ENCODE results near the gene RAD21L1.
A peak's percentile ranks its signal among the peaks of the same experiment; 100 is the strongest.

The RAD21L1 gene

GRCh38 chr20:1281279-1282057 lies 55.6 kb downstream of the RAD21L1 start:
- Mint-ChIP-seq H3K4me3 (no peak overlapping the region), H3K4me1 (ENCODE audit: low read depth) (peaks cover 9% of the 10 kb centered on the region), H3K27ac (no peak overlapping the region), H3K36me3 (ENCODE audit: low read depth) (peaks cover 5% of the 10 kb centered on the region), H3K9me3 (no peaks in the 10 kb centered on the region), H3K27me3 (ENCODE audit: low read depth) (no peaks in the 10 kb centered on the region)

GRCh38 chr20:1282966-1283365 lies 57.1 kb downstream of the RAD21L1 start:
- Mint-ChIP-seq H3K4me1 (ENCODE audit: low read depth) (peaks cover 21% of the 10 kb centered on the region), H3K27ac (no peak overlapping the region), H3K4me3 (no peak overlapping the region), H3K27me3 (ENCODE audit: low read depth) (no peaks in the 10 kb centered on the region), H3K9me3 (no peaks in the 10 kb centered on the region), H3K36me3 (ENCODE audit: low read depth) (peaks cover 8% of the 10 kb centered on the region)

- no peak overlapping the region for H3K4me3 Mint-ChIP-seq
- no peaks in the 10 kb centered on the region for H3K9me3 Mint-ChIP-seq
- H3K27me3 Mint-ChIP-seq (ENCODE audit: low read depth), result no peaks in the 10 kb centered on the region
- no peak overlapping the region for H3K27ac Mint-ChIP-seq
- H3K36me3 Mint-ChIP-seq (ENCODE audit: low read depth), result peaks cover 11% of the 10 kb centered on the region
- H3K4me1 Mint-ChIP-seq (ENCODE audit: low read depth), result peaks cover 21% of the 10 kb centered on the region
These were observed 58.0 kb downstream of the RAD21L1 start for GRCh38 chr20:1283522-1284510.

- no peaks in the 10 kb centered on the region for H3K9me3 Mint-ChIP-seq
- peak overlapping the region; percentile 70 for H3K27ac Mint-ChIP-seq
- H3K4me3 Mint-ChIP-seq, result peak overlapping the region; percentile 72
- H3K4me1 Mint-ChIP-seq (ENCODE audit: low read depth), result peaks cover 21% of the 10 kb centered on the region
- H3K27me3 Mint-ChIP-seq (ENCODE audit: low read depth), result no peaks in the 10 kb centered on the region
- H3K36me3 Mint-ChIP-seq (ENCODE audit: low read depth), result peaks cover 11% of the 10 kb centered on the region
These were observed 60.6 kb downstream of the RAD21L1 start for GRCh38 chr20:1286267-1287024.

- Mint-ChIP-seq H3K4me3 (peak overlapping the region; percentile 72), H3K4me1 (ENCODE audit: low read depth) (peaks cover 21% of the 10 kb centered on the region)
These were observed 61.5 kb downstream of the RAD21L1 start for GRCh38 chr20:1287306-1287705.

GRCh38 chr20:1287787-1288569 lies 62.1 kb downstream of the RAD21L1 start:
- Mint-ChIP-seq H3K9me3 (no peaks in the 10 kb centered on the region), H3K27me3 (ENCODE audit: low read depth) (no peaks in the 10 kb centered on the region), H3K36me3 (ENCODE audit: low read depth) (peaks cover 11% of the 10 kb centered on the region), H3K4me1 (ENCODE audit: low read depth) (peaks cover 20% of the 10 kb centered on the region), H3K4me3 (no peak overlapping the region), H3K27ac (peak overlapping the region; percentile 82)

More at GRCh38 chr20:1287306-1287705, 61.5 kb downstream of the RAD21L1 start:
- Mint-ChIP-seq H3K36me3 (ENCODE audit: low read depth) (peaks cover 11% of the 10 kb centered on the region), H3K27ac (peak overlapping the region; percentile 82), H3K9me3 (no peaks in the 10 kb centered on the region), H3K27me3 (ENCODE audit: low read depth) (no peaks in the 10 kb centered on the region)

GRCh38 chr20:1291191-1291741 lies 65.4 kb downstream of the RAD21L1 start:
- Mint-ChIP-seq H3K27me3 (ENCODE audit: low read depth) (no peaks in the 10 kb centered on the region), H3K27ac (no peak overlapping the region), H3K4me1 (ENCODE audit: low read depth) (peaks cover 14% of the 10 kb centered on the region), H3K4me3 (no peak overlapping the region), H3K36me3 (ENCODE audit: low read depth) (peaks cover 6% of the 10 kb centered on the region), H3K9me3 (no peaks in the 10 kb centered on the region)

- H3K36me3 Mint-ChIP-seq (ENCODE audit: low read depth), result peaks cover 6% of the 10 kb centered on the region
- H3K27me3 Mint-ChIP-seq (ENCODE audit: low read depth), result no peaks in the 10 kb centered on the region
- no peak overlapping the region for H3K4me3 Mint-ChIP-seq
- peaks cover under 1% of the 10 kb centered on the region for H3K4me1 Mint-ChIP-seq (ENCODE audit: low read depth)
- no peaks in the 10 kb centered on the region for H3K9me3 Mint-ChIP-seq
- H3K27ac Mint-ChIP-seq, result no peak overlapping the region
These were observed 66.8 kb downstream of the RAD21L1 start for GRCh38 chr20:1292620-1293019.

GRCh38 chr20:1293641-1294379 lies 68.0 kb downstream of the RAD21L1 start:
- Mint-ChIP-seq H3K27ac (no peak overlapping the region), H3K36me3 (ENCODE audit: low read depth) (peaks cover 3% of the 10 kb centered on the region), H3K9me3 (no peaks in the 10 kb centered on the region), H3K27me3 (ENCODE audit: low read depth) (no peaks in the 10 kb centered on the region), H3K4me3 (no peak overlapping the region), H3K4me1 (ENCODE audit: low read depth) (peaks cover 2% of the 10 kb centered on the region)

- H3K27me3 Mint-ChIP-seq (ENCODE audit: low read depth), result no peaks in the 10 kb centered on the region
- H3K9me3 Mint-ChIP-seq, result no peaks in the 10 kb centered on the region
- no peak overlapping the region for H3K27ac Mint-ChIP-seq
- peaks cover 3% of the 10 kb centered on the region for H3K36me3 Mint-ChIP-seq (ENCODE audit: low read depth)
- H3K4me1 Mint-ChIP-seq (ENCODE audit: low read depth), result peaks cover 2% of the 10 kb centered on the region
- no peak overlapping the region for H3K4me3 Mint-ChIP-seq
These were observed 68.7 kb downstream of the RAD21L1 start for GRCh38 chr20:1294497-1294896.

GRCh38 chr20:1295276-1295930 lies 69.6 kb downstream of the RAD21L1 start:
- Mint-ChIP-seq H3K36me3 (ENCODE audit: low read depth) (peaks cover 3% of the 10 kb centered on the region), H3K4me3 (no peak overlapping the region), H3K27me3 (ENCODE audit: low read depth) (no peaks in the 10 kb centered on the region), H3K4me1 (ENCODE audit: low read depth) (peaks cover 6% of the 10 kb centered on the region), H3K27ac (no peak overlapping the region), H3K9me3 (no peaks in the 10 kb centered on the region)

GRCh38 chr20:1296117-1296610 lies 70.3 kb downstream of the RAD21L1 start:
- H3K9me3 Mint-ChIP-seq, result no peaks in the 10 kb centered on the region
- no peak overlapping the region for H3K27ac Mint-ChIP-seq
- H3K4me1 Mint-ChIP-seq (ENCODE audit: low read depth), result peaks cover 11% of the 10 kb centered on the region
- H3K27me3 Mint-ChIP-seq (ENCODE audit: low read depth), result no peaks in the 10 kb centered on the region
- H3K4me3 Mint-ChIP-seq, result no peak overlapping the region
- peaks cover 5% of the 10 kb centered on the region for H3K36me3 Mint-ChIP-seq (ENCODE audit: low read depth)
